ENCODE results near the gene HOXB2. TPM values are rescaled to one million over a fixed set of nuclear protein-coding genes. Genes with fewer than 3 reads are reported as not detected.
A peak's percentile ranks its signal among the peaks of the same experiment; 100 is the strongest.

The HOXB2 gene
- total and polyA plus RNA-seq, 2 experiments from 2014 or later = not detected

- ATAC-seq = peak; percentile 30; the same call in 2 of the 3 replicates
- H3K36me3 Mint-ChIP-seq (ENCODE audit: low read depth) = no peaks in the 10 kb centered on the region
- H3K4me3 Mint-ChIP-seq = peak overlapping the region; percentile 32; the same call in 1 of the 3 replicates
- H3K27me3 Mint-ChIP-seq (ENCODE audit: insufficient read depth, low read depth, poor library complexity) = peaks cover 100% of the 10 kb centered on the region
- H3K27ac Mint-ChIP-seq = no peak overlapping the region
- H2AFZ ChIP-seq = no peak overlapping the region
- no peaks in the 10 kb centered on the region; the same call in 2 of the 3 replicates for H3K9me3 Mint-ChIP-seq
- H3K4me3 ChIP-seq = peak overlapping the region; percentile 43
- H3K27me3 ChIP-seq (ENCODE audit: insufficient read depth) = peaks cover 100% of the 10 kb centered on the region
- no peaks in the 10 kb centered on the region for H3K36me3 ChIP-seq (ENCODE audit: insufficient read depth)
- H3K4me1 Mint-ChIP-seq = peaks cover 62% of the 10 kb centered on the region
- H3K79me2 ChIP-seq (replicated peaks; ENCODE audit: insufficient read depth) = no peaks in the 10 kb centered on the region
- H3K4me1 ChIP-seq (ENCODE audit: insufficient read depth) = peaks cover 84% of the 10 kb centered on the region
- peak; percentile 17 for TF ChIP-seq EZH2 (IDR thresholded peaks at IDR 0.05; ENCODE audit: low read depth, unreplicated experiment)
- TF ChIP-seq, protein P1, sequence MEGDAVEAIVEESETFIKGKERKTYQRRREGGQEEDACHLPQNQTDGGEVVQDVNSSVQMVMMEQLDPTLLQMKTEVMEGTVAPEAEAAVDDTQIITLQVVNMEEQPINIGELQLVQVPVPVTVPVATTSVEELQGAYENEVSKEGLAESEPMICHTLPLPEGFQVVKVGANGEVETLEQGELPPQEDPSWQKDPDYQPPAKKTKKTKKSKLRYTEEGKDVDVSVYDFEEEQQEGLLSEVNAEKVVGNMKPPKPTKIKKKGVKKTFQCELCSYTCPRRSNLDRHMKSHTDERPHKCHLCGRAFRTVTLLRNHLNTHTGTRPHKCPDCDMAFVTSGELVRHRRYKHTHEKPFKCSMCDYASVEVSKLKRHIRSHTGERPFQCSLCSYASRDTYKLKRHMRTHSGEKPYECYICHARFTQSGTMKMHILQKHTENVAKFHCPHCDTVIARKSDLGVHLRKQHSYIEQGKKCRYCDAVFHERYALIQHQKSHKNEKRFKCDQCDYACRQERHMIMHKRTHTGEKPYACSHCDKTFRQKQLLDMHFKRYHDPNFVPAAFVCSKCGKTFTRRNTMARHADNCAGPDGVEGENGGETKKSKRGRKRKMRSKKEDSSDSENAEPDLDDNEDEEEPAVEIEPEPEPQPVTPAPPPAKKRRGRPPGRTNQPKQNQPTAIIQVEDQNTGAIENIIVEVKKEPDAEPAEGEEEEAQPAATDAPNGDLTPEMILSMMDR (conservative IDR thresholded peaks at IDR 0.05; ENCODE audit: low read depth in 2 of 2) = peak in 1 of 2 experiments; percentile 55; a peak in 2 of 4 replicates
- TF ChIP-seq STAT1 (IDR thresholded peaks at IDR 0.05; ENCODE audit: unreplicated experiment) = no peak
- H4K20me1 ChIP-seq (replicated peaks; ENCODE audit: insufficient read depth) = peaks cover 22% of the 10 kb centered on the region
- peak overlapping the region; percentile 67 for H3K4me2 ChIP-seq
- H3K27ac ChIP-seq (ENCODE audit: low read depth) = no peak overlapping the region
- H3K9me2 ChIP-seq (ENCODE audit: insufficient read depth) = no peaks in the 10 kb centered on the region
- no peak for DNase-seq (ENCODE audit: low spot score)
- peaks cover 38% of the 10 kb centered on the region for H3F3A ChIP-seq (replicated peaks; ENCODE audit: low read depth)
Measured at GRCh38 chr17:48549914-48550501, 5.1 kb upstream of the HOXB2 start.

DNA sequence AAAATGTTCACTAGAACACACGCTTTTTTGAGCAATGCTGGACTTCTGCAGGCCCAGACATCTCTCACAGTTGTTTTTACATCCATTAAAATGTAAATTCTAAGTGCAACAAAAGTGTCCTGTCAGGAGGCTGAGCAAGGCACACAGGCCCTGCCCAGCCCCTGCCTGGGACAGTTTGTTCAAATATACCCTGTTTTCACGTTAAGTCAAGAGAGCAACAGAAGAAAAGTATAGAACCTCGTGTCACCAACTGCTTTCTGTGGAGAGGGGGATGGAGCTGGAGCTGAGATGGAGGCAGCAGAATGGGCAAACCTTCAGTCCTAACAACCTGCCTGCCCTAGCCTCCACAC lies 4.3 kb upstream of the HOXB2 start:
- H3K27ac ChIP-seq (ENCODE audit: low read depth) = no peak overlapping the region
- peaks cover 22% of the 10 kb centered on the region for H4K20me1 ChIP-seq (replicated peaks; ENCODE audit: insufficient read depth)
- no peaks in the 10 kb centered on the region; the same call in 2 of the 3 replicates for H3K9me3 Mint-ChIP-seq
- peaks cover 100% of the 10 kb centered on the region for H3K27me3 Mint-ChIP-seq (ENCODE audit: insufficient read depth, low read depth, poor library complexity)
- no peaks in the 10 kb centered on the region for H3K9me2 ChIP-seq (ENCODE audit: insufficient read depth)
- no peaks in the 10 kb centered on the region for H3K36me3 ChIP-seq (ENCODE audit: insufficient read depth)
- H3K27me3 ChIP-seq (ENCODE audit: insufficient read depth) = peaks cover 100% of the 10 kb centered on the region
- H3K36me3 Mint-ChIP-seq (ENCODE audit: low read depth) = no peaks in the 10 kb centered on the region
- H3K4me1 ChIP-seq (ENCODE audit: insufficient read depth) = peaks cover 84% of the 10 kb centered on the region
- peaks cover 39% of the 10 kb centered on the region for H3F3A ChIP-seq (replicated peaks; ENCODE audit: low read depth)
- ATAC-seq (no peak), DNase-seq (ENCODE audit: low spot score) (no peak)
- H3K4me1 Mint-ChIP-seq = peaks cover 61% of the 10 kb centered on the region
- H3K4me2 ChIP-seq = peak overlapping the region; percentile 61
- H3K4me3 ChIP-seq = no peak overlapping the region
- no peaks in the 10 kb centered on the region for H3K79me2 ChIP-seq (replicated peaks; ENCODE audit: insufficient read depth)
- H3K4me3 Mint-ChIP-seq = no peak overlapping the region; the same call in 2 of the 3 replicates
- no peak overlapping the region for H2AFZ ChIP-seq
- no peak overlapping the region for H3K27ac Mint-ChIP-seq
- TF ChIP-seq ETS1 (IDR thresholded peaks at IDR 0.05) (no peak), NANOG (IDR thresholded peaks at IDR 0.05; ENCODE audit: borderline replicate concordance) (0 out of 2 replicates have a peak, but pooled peaks have one; percentile 1)
- TF ChIP-seq, protein P1 (conservative IDR thresholded peaks at IDR 0.05; ENCODE audit: low read depth in 2 of 2) = no peak

All from GM23338 (cell line).